Right kidney (tissue), 9 donors: ENCODE results near the gene SURF6.
"Not testable (repeated sequence)": the region's sequence is repeated elsewhere in the genome, so short reads cannot be mapped to it uniquely, and the experiment has no call there.

Experiments used
- DNase-seq: peaks from one replicate; pipeline ENCODE4 v3.0.0-alpha.2; 2016
- long read RNA-seq, 8 donors: transcript quantifications; one replicate each; lab custom pipeline, GENCODE V29; 2026

The SURF6 gene
- long read RNA-seq, donor 1, full-length matches to known transcripts = 20 of 20 reads
- long read RNA-seq, donor 1, partial matches to known transcripts = 0 of 20 reads
- long read RNA-seq, donor 1, other reads (novel, unspliced or antisense) = 0 of 20 reads
- long read RNA-seq, donor 2, full-length matches to known transcripts = 7 of 7 reads
- long read RNA-seq, donor 2, partial matches to known transcripts = 0 of 7 reads
- long read RNA-seq, donor 2, other reads (novel, unspliced or antisense) = 0 of 7 reads
- long read RNA-seq, donor 3, full-length matches to known transcripts = 5 of 5 reads
- long read RNA-seq, donor 3, partial matches to known transcripts = 0 of 5 reads
- long read RNA-seq, donor 3, other reads (novel, unspliced or antisense) = 0 of 5 reads
- long read RNA-seq, donor 4, full-length matches to known transcripts = 15 of 15 reads
- long read RNA-seq, donor 4, partial matches to known transcripts = 0 of 15 reads
- long read RNA-seq, donor 4, other reads (novel, unspliced or antisense) = 0 of 15 reads
- long read RNA-seq, donor 5, full-length matches to known transcripts = 12 of 12 reads
- long read RNA-seq, donor 5, partial matches to known transcripts = 0 of 12 reads
- long read RNA-seq, donor 5, other reads (novel, unspliced or antisense) = 0 of 12 reads
- long read RNA-seq, donor 6, full-length matches to known transcripts = 17 of 17 reads
- long read RNA-seq, donor 6, partial matches to known transcripts = 0 of 17 reads
- long read RNA-seq, donor 6, other reads (novel, unspliced or antisense) = 0 of 17 reads
- long read RNA-seq, donor 7, full-length matches to known transcripts = 17 of 22 reads
- long read RNA-seq, donor 7, partial matches to known transcripts = 5 of 22 reads
- long read RNA-seq, donor 7, other reads (novel, unspliced or antisense) = 0 of 22 reads
- long read RNA-seq, donor 8, full-length matches to known transcripts = 10 of 10 reads
- long read RNA-seq, donor 8, partial matches to known transcripts = 0 of 10 reads
- long read RNA-seq, donor 8, other reads (novel, unspliced or antisense) = 0 of 10 reads

- DNase-seq = peak; percentile 83
Observed at GRCh38 chr9:133335924-133336811, at the start of gene SURF6. Gene SURF6 (minus strand): TSS chr9:133336188. CDS start chr9:133336132, 56 bp downstream.

DNA sequence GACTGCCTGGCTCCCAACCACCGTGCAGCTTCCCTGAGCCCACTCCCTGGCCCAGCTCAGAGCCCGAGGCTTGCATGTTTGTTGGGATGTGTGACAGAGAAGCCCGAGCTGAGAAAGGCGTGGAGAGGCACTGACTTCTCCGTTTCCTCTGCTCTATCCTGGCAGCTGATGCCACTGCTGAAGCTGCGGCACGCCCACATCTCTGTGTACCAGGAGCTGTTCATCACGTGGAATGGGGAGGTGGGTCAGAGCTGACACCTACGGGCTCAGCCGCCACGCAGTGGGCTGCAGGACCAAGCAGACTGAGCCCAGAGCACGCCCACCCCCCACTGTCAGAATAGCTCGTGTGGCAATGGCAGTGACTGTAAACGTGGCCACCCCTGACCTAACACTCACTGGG, 49.5 kb upstream of the SURF6 start:
- DNase-seq = no peak

DNA sequence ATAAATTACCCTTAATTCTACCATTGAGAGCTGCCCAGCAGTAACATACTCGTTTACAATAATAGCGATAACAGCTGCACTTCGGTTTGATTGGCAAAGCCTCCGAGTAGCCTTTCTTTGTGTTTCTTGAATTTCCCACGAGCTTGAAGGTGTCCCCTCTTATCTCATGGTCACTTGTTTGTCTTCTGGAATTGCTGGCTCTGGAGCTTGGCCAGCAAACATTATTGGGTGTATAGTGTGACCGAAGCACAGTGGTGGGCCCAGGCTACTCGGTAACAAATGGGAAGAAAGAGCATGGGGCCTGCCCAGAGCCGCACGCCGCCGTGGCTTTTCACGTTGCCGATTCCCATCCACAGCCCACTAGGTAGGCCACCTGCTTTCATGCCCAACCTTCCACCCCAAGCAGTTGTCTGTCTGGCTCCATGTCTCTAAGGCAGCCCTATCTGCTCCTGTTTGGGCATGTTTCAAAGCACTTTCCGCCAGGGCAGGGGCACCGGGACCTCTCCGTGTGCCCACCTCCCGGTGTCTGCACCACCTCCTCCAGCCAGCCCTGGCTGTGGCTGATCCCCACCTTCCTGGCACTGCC, 48.8 kb upstream of the SURF6 start:
- no peak for DNase-seq

- DNase-seq = no peak
Observed at GRCh38 chr9:133383438-133383837, 47.5 kb upstream of the SURF6 start.

GRCh38 chr9:133382507-133383141, 46.6 kb upstream of the SURF6 start:
- no peak for DNase-seq

GRCh38 chr9:133380734-133381133, 44.7 kb upstream of the SURF6 start:
- no peak for DNase-seq

GRCh38 chr9:133379153-133380086, 43.4 kb upstream of the SURF6 start:
- DNase-seq = no peak

GRCh38 chr9:133378408-133378962, 42.5 kb upstream of the SURF6 start:
- DNase-seq = no peak

DNA sequence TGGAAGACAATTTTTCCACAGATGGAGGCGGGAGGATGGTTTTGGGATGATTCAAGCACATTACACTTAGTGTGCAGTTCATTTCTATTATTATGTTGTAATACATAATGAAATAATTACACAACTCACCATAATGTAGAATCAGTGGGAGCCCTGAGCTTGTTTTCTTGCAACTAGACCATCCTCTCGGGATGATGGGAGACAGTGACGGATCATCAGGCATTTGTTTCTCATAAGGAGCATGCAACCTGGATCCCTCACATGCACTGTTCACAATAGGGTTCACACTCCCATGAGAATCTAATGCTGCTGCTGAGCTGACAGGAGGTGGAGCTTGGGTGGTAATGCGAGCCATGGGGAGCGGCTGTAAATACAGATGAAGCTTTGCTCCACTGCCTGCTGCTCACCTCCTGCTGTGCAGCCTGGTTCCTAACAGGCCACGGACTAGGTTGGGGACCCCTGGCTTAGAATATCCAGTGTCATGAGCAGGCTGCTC, 41.8 kb upstream of the SURF6 start:
- DNase-seq = no peak

GRCh38 chr9:133377280-133377679, 41.3 kb upstream of the SURF6 start:
- not testable (repeated sequence) for DNase-seq

GRCh38 chr9:133375724-133376654, 40.0 kb upstream of the SURF6 start, which contains the start of the genes STKLD1 and SURF4:
Gene STKLD1 (plus strand): TSS chr9:133376366. CDS start chr9:133376474, 108 bp downstream.
Gene SURF4 (minus strand): TSS chr9:133376060. CDS start chr9:133375969, 91 bp downstream.
- peak; percentile 94 for DNase-seq

DNA sequence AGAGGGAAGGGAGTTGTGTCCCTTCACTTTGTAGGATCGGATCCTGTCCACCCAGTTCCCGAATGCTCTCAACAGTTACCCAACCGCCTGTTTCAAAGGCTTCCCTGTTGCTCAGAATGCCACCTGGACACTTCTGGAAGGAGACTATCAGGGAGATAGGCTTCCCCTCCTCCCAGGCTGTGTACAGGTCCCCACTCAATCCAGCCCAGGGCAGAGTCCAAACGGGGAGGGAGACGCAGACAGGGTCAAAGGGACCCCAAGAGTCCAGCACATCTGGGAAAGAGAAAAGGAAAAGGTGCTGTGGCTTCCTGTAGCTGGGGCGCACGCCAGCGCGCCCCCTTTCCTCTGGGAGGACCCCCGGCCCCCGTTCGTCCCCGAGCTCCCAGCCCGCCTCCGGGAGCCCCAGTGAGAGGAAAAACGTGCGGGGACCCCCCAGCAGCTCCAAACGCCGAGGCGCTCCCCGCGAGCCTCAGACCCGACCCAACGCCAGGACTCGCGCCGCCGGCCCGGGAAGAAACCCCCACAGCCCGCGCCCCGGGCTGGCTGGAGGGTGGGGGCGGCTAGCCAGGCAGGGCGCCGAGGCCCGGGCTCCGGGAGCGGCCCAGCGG, 39.2 kb upstream of the SURF6 start:
- peak; percentile 72 for DNase-seq

DNA sequence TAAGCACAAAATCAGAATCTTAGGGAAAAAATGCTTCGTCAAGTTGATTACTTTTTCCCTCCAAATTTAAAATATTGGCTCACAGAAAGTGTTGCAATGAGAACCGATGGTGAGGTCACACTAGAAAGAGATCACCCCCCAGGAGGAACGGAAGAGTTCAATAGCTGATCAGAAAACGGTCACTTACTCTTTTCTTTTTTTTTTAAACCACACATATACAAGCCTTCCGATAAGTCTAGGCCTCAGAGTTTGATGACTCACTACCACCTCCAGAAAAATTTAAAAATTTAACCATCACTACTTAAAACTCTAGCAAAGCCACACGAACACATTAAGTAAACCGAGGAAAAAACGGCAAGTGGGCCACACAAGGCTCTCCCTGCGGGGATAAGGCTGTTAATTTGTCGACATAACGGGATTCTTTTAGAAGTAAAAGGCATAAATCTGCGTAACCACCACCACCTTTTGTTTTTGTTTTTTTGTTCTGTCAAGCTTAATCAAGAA, 38.7 kb upstream of the SURF6 start:
- no peak for DNase-seq

- no peak for DNase-seq
Observed at GRCh38 chr9:133372144-133372543, 36.2 kb upstream of the SURF6 start.

DNA sequence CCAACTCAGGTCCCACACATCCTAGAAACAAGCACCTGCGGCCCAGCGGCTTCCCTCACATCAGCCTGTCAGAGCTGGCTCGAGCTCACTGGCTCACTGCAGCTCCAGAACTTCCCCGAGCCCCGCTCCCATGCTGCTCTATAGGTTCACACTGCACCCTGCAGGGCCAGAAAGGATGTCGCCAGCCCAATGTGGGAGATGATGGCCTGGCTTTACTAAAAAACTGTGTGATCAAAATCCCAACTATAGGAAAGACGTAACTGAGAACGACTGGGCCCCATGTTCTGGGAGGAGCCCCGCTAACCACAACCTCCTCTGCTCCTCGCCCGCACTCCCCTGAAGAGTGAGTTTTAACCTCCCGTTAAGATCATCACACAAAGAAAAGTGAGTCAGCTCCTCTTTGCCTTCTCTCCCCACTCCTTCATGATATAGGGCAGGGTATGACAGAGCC, 35.3 kb upstream of the SURF6 start:
- no peak for DNase-seq

DNA sequence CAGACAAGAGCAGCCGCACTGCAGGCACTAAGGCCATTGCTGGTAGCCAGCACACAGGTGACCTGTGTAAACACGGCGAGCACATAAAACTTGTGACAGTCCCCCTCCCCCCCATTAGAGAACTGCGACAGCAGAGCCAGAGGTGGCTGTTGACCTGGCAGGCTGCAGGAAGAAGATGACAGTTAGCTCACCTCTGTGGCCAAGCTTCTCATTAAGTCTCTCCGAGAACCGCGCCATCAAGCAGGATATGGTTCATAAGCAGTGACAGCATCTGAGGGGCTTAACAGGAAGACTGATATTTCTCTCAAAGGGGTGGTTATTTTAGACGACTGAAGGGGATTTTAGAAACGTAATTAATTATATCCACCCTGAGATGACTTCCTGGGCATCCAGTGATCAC, 34.7 kb upstream of the SURF6 start:
- no peak for DNase-seq

DNA sequence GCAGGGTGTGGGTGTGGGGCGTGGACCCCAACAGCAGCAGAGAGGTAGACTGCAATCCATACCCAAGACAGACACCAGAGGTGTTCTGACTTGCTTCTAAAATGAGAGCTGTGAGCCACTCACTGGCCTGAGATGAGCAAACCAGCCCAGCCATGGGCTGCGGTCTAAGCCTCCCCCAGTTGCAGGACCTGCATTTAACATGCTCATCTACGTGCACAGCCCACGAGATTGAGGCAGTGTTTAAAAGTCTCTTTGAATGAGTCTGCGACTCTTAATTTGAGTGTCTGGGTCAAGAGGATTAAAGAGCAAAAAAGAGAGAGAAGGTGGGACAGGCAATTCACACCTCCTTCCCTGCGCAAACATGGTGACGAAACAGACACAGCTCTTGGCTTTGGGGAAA, 33.9 kb upstream of the SURF6 start:
- DNase-seq = no peak
